Measurements from ENCODE around the gene GFM1.

GFM1 gene

DNA sequence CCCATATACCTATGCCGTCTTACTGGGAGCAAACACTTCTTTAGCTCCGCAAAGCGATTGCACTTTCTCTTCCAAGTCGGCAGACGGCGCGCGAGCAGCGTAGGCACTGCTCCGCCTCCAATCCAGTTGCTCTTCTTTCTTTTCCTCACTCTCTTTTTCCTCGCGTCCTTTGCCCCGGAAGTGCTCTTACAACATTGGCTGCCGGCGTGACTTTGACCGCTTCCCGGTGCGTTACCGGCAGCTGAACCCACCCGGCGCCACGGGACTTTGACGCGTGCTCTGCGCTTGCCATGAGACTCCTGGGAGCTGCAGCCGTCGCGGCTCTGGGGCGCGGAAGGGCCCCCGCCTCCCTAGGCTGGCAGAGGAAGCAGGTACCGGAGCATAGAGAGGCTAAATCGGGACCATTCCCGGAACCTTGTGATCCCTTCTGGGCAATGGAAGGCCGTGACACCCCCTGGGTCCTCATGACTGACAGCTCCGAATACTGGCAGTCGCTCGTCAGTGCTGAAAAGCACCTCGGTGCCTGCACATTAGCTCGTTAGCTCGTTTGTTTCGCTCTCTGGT lies at the start of gene GFM1:
TSS of gene GFM1 (plus strand) at position 183 of the 564 bp plus-strand sequence. CDS start at position 291, 108 bp downstream.
- H3K4me3 ChIP-seq (replicated peaks; ENCODE audit: low read depth, low read length) = peak within 1 kb of the TSS; percentile 72
- DNase-seq (ENCODE audit: extremely low read depth, low read depth) = peak; percentile 88
- TF ChIP-seq CTCF (IDR thresholded peaks at IDR 0.05; ENCODE audit: low read depth, low read length, missing control alignments) = peak; percentile 82

DNA sequence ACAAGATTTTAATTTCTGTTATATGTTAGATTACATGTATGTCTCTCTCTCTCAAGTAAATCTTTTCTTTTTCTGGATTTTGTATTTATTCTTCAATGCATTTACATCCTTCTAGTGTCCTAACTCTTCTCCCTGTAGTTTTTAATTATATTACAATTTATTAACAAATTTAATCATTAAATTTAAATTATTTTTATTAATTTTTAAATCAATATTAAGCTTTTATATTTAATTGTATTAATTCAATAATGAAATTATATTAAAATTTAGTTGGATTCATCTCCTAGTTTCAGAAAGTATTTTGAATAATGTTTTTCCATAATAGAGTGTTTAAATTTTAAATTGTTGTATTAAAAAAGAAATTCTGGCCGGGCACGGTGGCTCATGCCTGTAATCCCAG lies 43.5 kb upstream of the GFM1 start:
- no peak for TF ChIP-seq CTCF (IDR thresholded peaks at IDR 0.05; ENCODE audit: low read depth, low read length, missing control alignments)
- H3K4me3 ChIP-seq (replicated peaks; ENCODE audit: low read depth, low read length) = no peak overlapping the region
- DNase-seq (ENCODE audit: extremely low read depth, low read depth) = no peak

- DNase-seq (ENCODE audit: extremely low read depth, low read depth) = no peak
Measured at GRCh38 chr3:158602227-158602626, 42.1 kb upstream of the GFM1 start.

DNA sequence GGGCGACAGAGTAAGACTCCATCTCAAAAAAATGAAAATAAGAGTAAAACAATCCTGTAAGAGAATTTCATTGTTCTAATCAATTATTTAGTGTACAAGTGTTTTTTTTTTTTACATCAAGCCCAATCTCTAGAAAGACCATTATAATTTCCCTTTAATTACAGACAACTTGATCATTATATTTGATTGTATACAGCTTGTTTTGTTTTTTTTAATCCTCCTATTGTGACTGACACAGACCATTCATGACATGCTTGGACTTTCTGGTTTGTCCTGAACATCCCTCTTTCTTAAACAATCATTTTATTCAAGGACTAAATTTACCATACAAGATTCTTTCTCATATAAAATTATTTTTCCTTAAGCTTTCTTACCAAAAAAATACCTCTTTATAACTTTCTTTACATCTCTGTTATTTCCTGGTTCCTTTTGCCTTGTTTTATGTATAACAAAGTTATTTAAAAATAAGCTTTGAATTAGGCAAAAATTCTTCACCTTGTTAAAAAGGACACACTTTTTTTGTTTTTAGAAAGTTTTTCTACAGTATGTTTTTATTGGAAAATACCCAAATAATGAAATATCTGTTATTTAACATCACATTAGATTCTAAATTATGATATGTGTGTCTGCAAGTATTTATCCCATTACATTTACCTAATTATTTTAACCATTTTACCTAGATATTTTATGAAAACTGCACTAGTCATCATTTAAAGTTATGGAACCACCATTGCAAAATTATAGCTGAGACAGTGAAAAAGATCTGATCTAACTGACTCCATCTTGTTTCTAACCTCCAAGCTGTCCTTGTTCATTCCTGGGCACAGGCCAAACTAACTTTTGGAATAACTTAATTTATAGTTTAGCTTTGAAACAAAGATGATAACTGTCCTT lies 26.1 kb upstream of the GFM1 start:
- no peak for TF ChIP-seq CTCF (IDR thresholded peaks at IDR 0.05; ENCODE audit: low read depth, low read length, missing control alignments)
- no peak overlapping the region for H3K4me3 ChIP-seq (replicated peaks; ENCODE audit: low read depth, low read length)
- DNase-seq (ENCODE audit: extremely low read depth, low read depth) = no peak

More at GRCh38 chr3:158602227-158602626, 42.1 kb upstream of the GFM1 start:
- no peak for TF ChIP-seq CTCF (IDR thresholded peaks at IDR 0.05; ENCODE audit: low read depth, low read length, missing control alignments)
- H3K4me3 ChIP-seq (replicated peaks; ENCODE audit: low read depth, low read length) = no peak overlapping the region

DNA sequence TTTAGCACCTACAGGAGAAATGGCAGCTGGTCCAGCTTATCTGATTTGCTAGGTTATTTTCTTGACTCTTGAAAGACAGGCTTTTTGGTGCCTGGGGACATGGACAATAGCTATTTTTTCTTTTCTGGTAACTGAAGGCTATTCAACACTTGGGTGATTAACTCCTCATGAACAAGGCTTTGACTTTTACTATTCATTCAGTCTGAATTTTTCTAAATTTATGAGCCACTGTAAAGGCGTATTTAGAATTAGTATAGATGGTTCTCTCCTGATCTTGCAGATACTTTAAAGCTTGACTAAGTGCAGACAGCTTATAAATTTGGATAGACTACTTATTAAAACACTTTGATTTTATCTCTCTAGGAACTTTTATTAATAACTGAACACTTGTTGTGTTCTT lies 18.4 kb upstream of the GFM1 start:
- no peak overlapping the region for H3K4me3 ChIP-seq (replicated peaks; ENCODE audit: low read depth, low read length)
- no peak for DNase-seq (ENCODE audit: extremely low read depth, low read depth)
- TF ChIP-seq CTCF (IDR thresholded peaks at IDR 0.05; ENCODE audit: low read depth, low read length, missing control alignments) = no peak

DNA sequence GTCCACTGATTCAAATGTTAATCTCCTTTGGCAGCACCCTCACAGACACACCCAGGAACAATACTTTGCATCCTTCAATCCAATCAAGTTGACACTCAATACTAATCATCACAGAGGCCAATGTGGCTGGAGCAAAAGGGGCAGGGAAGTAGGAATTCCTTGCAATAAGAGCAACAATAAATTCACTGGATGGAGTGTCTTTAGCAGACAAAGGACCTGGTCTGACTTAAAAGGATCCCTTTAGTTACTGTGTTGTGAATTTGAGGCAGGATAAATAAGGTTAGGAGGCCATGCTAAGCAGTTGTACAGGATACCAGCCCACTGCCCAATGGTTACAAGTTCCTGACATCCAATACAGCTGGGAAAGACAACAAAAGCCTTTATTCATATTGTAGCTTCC lies 12.3 kb upstream of the GFM1 start:
- DNase-seq (ENCODE audit: extremely low read depth, low read depth) = no peak
- no peak for TF ChIP-seq CTCF (IDR thresholded peaks at IDR 0.05; ENCODE audit: low read depth, low read length, missing control alignments)
- H3K4me3 ChIP-seq (replicated peaks; ENCODE audit: low read depth, low read length) = no peak overlapping the region
